ENCODE results near the gene DOCK1. TPM values are rescaled to one million over a fixed set of nuclear protein-coding genes. Genes with fewer than 3 reads are reported as not detected.

The DOCK1 gene
- total RNA-seq, 4 donors from 2014 or later = 4.3 to 6.0 (median 4.8) TPM

DNA sequence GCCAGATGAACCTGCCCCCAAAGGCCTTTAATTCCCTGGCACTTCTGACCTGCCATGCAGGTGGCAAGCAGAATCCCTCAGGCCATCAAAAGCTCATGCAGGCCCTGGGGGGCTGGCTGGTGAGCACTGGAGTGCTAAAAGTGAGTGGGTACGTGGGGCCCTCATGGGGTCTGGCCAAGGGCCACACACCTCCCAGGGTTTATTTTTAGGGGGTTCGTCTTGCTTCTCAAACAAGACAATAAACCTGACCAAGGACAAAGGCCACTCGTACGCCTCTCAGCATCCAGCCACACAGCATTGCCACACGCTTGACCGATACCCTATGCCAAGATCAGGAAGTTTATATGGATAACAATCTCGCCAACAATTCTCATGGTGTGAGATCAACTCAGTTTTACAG, 33.1 kb upstream of the DOCK1 start:
- ATAC-seq = no peak
- Histone ChIP-seq H3K27ac (no peak overlapping the region), H3K9me3 (no peaks in the 10 kb centered on the region), H3K4me1 (no peaks in the 10 kb centered on the region), H3K27me3 (no peaks in the 10 kb centered on the region), H3K4me3 (no peak overlapping the region), H3K36me3 (no peaks in the 10 kb centered on the region)
- intact Hi-C loops (cut with DNase I; ENCODE audit: low total_unique reads) = no loop called here
- in situ Hi-C loops (cut with MboI; ENCODE audit: low sequenced_read_pairs in 4 of 4) = no loop called here
- no peak for TF ChIP-seq POLR2A (IDR thresholded peaks at IDR 0.05)
- TF ChIP-seq, protein P1, sequence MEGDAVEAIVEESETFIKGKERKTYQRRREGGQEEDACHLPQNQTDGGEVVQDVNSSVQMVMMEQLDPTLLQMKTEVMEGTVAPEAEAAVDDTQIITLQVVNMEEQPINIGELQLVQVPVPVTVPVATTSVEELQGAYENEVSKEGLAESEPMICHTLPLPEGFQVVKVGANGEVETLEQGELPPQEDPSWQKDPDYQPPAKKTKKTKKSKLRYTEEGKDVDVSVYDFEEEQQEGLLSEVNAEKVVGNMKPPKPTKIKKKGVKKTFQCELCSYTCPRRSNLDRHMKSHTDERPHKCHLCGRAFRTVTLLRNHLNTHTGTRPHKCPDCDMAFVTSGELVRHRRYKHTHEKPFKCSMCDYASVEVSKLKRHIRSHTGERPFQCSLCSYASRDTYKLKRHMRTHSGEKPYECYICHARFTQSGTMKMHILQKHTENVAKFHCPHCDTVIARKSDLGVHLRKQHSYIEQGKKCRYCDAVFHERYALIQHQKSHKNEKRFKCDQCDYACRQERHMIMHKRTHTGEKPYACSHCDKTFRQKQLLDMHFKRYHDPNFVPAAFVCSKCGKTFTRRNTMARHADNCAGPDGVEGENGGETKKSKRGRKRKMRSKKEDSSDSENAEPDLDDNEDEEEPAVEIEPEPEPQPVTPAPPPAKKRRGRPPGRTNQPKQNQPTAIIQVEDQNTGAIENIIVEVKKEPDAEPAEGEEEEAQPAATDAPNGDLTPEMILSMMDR (IDR thresholded peaks at IDR 0.05 in 4 of 5, conservative IDR thresholded peaks at IDR 0.05 in 1 of 5) = no peak
- DNase-seq = no peak

DNA sequence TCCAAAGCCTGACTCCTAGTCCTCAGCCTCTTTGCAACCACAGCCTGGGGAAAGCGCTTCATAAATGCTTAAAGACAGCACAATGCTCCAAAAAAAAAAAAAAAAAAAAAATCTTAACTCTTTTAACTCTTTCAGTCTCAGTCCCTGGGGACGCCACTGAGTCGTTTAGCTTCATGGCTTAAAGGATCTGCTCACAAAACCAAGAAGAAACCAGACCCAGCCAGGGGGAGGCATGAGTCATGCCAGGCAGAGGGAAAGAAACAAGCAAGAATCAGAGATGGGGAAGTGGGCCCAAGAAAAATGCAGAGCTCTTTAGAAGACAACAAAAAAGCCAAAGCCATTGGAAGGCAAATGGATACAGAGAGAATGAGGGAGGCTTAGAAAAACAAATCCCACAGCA, 32.5 kb upstream of the DOCK1 start:
- Histone ChIP-seq H3K27me3 (no peaks in the 10 kb centered on the region), H3K9me3 (no peaks in the 10 kb centered on the region), H3K4me1 (no peaks in the 10 kb centered on the region), H3K36me3 (no peaks in the 10 kb centered on the region), H3K27ac (no peak overlapping the region), H3K4me3 (no peak overlapping the region)
- ATAC-seq (no peak), DNase-seq (no peak)
- in situ Hi-C loops (cut with MboI; ENCODE audit: low sequenced_read_pairs in 4 of 4) = no loop called here
- intact Hi-C loops (cut with DNase I; ENCODE audit: low total_unique reads) = no loop called here
- TF ChIP-seq POLR2A (IDR thresholded peaks at IDR 0.05) = no peak

DNA sequence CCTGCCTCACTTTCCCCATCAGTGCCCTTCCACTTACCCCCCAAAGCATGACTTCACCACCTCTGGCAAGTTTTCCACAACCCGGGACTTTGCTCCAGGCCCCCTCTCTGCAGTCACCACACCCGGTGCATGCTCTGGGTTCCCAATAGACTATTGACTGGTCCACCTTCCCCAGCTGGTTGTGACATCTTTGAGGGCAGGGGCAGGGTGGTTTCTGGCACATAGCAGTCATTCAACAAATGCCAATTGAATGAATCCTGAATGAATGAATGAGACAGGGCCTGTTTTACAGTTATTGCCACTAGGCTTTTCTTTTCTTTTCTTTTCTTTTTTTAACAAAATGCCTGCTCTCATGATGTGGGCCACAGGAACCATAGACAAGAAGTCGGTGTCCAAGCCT, 28.8 kb upstream of the DOCK1 start:
- Histone ChIP-seq H3K36me3 (no peaks in the 10 kb centered on the region), H3K9me3 (no peaks in the 10 kb centered on the region), H3K27ac (no peak overlapping the region), H3K27me3 (peaks cover 0 to 4% (median 0%) of the 10 kb centered on the region in 3 donors), H3K4me1 (no peaks in the 10 kb centered on the region), H3K4me3 (no peak overlapping the region)
- ATAC-seq = no peak
- intact Hi-C loops (cut with DNase I; ENCODE audit: low total_unique reads) = no loop called here
- no peak for DNase-seq
- in situ Hi-C loops (cut with MboI; ENCODE audit: low sequenced_read_pairs in 4 of 4) = no loop called here
- TF ChIP-seq, protein P1 (IDR thresholded peaks at IDR 0.05 in 4 of 5, conservative IDR thresholded peaks at IDR 0.05 in 1 of 5) = no peak
- no peak for TF ChIP-seq POLR2A (IDR thresholded peaks at IDR 0.05)

DNA sequence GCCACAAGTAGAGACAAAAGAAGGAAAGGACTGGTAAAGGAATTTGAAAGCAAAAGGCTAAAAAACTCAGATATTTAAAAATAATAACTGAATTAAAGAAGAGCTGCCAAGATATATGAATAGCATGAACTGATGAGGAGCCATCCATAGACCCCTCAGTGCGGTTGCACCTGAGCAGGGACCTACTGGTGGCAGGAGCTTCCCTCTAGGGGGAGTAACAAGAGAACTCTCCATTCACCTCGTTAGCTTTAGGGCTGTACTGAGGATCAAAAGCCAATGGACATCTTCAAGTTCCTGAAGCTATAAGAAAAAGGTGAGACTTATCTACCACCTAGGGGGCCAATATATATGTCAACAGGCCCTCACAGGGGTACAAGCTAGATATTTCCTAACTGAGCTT, 27.8 kb upstream of the DOCK1 start:
- Histone ChIP-seq H3K27ac (no peak overlapping the region), H3K9me3 (no peaks in the 10 kb centered on the region), H3K4me1 (no peaks in the 10 kb centered on the region), H3K27me3 (peaks cover 0 to 4% (median 0%) of the 10 kb centered on the region in 3 donors), H3K36me3 (no peaks in the 10 kb centered on the region), H3K4me3 (no peak overlapping the region)
- in situ Hi-C loops (cut with MboI; ENCODE audit: low sequenced_read_pairs in 4 of 4) (no loop called here), intact Hi-C loops (cut with DNase I; ENCODE audit: low total_unique reads) (no loop called here)
- no peak for ATAC-seq
- DNase-seq = no peak
- no peak for TF ChIP-seq POLR2A (IDR thresholded peaks at IDR 0.05)
- TF ChIP-seq, protein P1 (IDR thresholded peaks at IDR 0.05 in 4 of 5, conservative IDR thresholded peaks at IDR 0.05 in 1 of 5) = no peak

DNA sequence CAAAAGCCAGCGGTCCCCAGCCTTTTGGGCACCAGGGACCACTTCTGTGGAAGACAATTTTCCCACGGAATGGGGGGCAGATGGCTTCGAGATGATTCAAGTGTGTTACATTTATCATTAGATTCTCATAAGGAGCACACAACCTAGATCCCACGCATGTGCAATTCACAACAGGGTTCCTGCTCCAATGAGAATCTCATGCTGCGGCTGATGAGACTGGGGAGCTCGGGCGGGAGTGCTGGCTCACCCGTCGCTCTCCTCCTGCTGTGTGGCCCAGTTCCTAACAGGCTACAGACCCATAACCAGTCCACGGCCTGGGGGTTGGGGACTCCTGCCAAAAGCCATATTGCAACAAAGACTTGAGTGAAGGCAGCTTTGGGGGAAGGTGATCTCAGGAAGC, 26.6 kb upstream of the DOCK1 start:
- no peaks in the 10 kb centered on the region for H3K9me3 ChIP-seq
- in situ Hi-C loops (cut with MboI; ENCODE audit: low sequenced_read_pairs in 4 of 4) = no loop called here
- H3K36me3 ChIP-seq = no peaks in the 10 kb centered on the region
- DNase-seq (no peak), ATAC-seq (no peak)
- H3K27me3 ChIP-seq = peaks cover 0 to 4% (median 0%) of the 10 kb centered on the region in 3 donors
- H3K4me1 ChIP-seq = no peaks in the 10 kb centered on the region
- H3K4me3 ChIP-seq = no peak overlapping the region
- TF ChIP-seq, protein P1 (IDR thresholded peaks at IDR 0.05 in 4 of 5, conservative IDR thresholded peaks at IDR 0.05 in 1 of 5) = no peak
- TF ChIP-seq POLR2A (IDR thresholded peaks at IDR 0.05) = no peak
- intact Hi-C loops (cut with DNase I; ENCODE audit: low total_unique reads) = no loop called here
- no peak overlapping the region for H3K27ac ChIP-seq

Data from gastrocnemius medialis (tissue), 4 donors.